Brain microvascular endothelial cell (primary cell): ENCODE data around the gene ITGA2.

ENCODE experiments used
- DNase-seq: peaks from one replicate; pipeline ENCODE4 v3.0.0-alpha.2; 2020
- H3K27ac ChIP-seq: fragments of 250-450 bp; sonication (Bioruptor Pico); 2 replicates; pipeline ENCODE4 v1.5.1; 2020; ENCODE audit warnings: mild to moderate bottlenecking, moderate library complexity
- H3K27me3 ChIP-seq: fragments of 250-450 bp; sonication (Bioruptor Pico); replicated peaks from 2 replicates; pipeline ENCODE4 v1.5.1; 2020; ENCODE audit warnings: mild to moderate bottlenecking
- H3K36me3 ChIP-seq: fragments of 250-450 bp; sonication (Bioruptor Pico); replicated peaks from 2 replicates; pipeline ENCODE4 v1.5.1; 2020; ENCODE audit warnings: mild to moderate bottlenecking
- H3K4me3 ChIP-seq: 2 replicates; pipeline ENCODE4 v1.5.1; 2011; ENCODE audit warnings: low read depth, mild to moderate bottlenecking, control low read depth, low read length, moderate library complexity
- in situ Hi-C: cut with HindIII; loops from 2 replicates; pipeline ENCODE4 v1.10.0; 2017; ENCODE audit warnings: low sequenced_read_pairs, low pct_ligation_motif_present
- TF ChIP-seq, protein P1 (sequence below): IDR thresholded peaks from 2 replicates; pipeline ENCODE4 v1.5.1; 2011; ENCODE audit warnings: low read depth, mild to moderate bottlenecking, moderate library complexity, low read length, control low read depth, inconsistent platforms; ENCODE audit errors: missing control alignments

Gene ITGA2

DNA sequence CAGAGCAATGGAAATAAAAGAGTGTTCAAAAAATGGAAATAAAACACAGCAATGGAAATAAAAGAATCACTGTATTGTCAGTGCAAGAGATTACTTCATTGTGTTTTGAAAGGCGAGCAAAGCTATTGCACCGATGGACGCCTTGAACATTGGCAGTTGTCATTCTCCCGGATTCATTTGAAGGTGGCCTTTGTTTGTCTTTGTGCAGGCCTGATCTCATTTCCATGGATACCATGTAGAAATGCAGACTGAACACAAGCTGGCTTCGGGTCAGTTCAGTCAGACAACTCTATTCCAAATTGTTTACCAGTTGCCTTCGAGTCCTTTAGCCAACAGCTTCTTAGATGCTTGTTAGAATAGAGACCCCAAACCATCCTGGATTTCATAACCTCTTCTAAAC is 8.3 kb downstream of the ITGA2 start:
- H3K27me3 ChIP-seq, result no peaks in the 10 kb centered on the region
- peaks cover 12% of the 10 kb centered on the region for H3K36me3 ChIP-seq
- H3K27ac ChIP-seq, result no peak overlapping the region
- TF ChIP-seq, protein P1, sequence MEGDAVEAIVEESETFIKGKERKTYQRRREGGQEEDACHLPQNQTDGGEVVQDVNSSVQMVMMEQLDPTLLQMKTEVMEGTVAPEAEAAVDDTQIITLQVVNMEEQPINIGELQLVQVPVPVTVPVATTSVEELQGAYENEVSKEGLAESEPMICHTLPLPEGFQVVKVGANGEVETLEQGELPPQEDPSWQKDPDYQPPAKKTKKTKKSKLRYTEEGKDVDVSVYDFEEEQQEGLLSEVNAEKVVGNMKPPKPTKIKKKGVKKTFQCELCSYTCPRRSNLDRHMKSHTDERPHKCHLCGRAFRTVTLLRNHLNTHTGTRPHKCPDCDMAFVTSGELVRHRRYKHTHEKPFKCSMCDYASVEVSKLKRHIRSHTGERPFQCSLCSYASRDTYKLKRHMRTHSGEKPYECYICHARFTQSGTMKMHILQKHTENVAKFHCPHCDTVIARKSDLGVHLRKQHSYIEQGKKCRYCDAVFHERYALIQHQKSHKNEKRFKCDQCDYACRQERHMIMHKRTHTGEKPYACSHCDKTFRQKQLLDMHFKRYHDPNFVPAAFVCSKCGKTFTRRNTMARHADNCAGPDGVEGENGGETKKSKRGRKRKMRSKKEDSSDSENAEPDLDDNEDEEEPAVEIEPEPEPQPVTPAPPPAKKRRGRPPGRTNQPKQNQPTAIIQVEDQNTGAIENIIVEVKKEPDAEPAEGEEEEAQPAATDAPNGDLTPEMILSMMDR, result no peak
- no peak overlapping the region for H3K4me3 ChIP-seq
- DNase-seq, result no peak
- in situ Hi-C loops, result no loop called here

DNA sequence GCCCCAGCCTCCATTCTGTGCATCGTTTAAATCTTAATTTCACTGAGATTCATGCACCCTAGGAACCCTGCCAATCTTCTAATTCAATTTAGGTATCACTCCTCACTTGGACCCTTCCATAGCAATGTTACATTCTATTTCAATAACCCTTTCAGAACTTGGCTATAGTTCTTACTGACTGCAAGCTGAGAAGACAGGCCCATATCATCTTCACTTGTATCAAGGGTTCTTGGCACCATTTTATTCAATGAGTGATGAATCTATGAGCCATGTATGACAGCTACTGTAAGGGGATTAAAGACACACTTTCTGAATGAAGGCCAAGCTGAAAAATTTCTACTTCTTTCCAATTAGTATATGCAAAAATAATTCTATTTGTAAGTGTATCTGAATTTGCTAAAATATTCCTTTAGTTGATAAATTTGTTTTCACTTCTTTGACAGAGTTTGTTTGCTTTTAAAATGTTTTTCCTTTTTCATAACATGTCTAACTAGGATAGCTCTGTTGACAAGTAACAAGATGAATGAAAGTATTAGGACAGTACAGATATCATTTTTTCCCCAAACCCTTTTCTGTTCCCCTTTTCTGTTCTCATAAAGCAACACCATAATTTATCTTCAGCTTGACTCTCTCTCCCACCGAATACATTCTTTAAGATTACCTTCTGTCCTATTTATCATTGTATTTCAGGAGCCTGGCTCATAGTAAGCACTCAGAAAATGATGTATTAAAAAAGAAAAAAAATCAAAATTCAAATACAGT is 9.6 kb downstream of the ITGA2 start:
- Histone ChIP-seq H3K27me3 (no peaks in the 10 kb centered on the region), H3K36me3 (peaks cover 7% of the 10 kb centered on the region), H3K4me3 (no peak overlapping the region), H3K27ac (no peak overlapping the region)
- DNase-seq, result no peak
- TF ChIP-seq, protein P1, result no peak
- in situ Hi-C loops, result no loop called here

DNA sequence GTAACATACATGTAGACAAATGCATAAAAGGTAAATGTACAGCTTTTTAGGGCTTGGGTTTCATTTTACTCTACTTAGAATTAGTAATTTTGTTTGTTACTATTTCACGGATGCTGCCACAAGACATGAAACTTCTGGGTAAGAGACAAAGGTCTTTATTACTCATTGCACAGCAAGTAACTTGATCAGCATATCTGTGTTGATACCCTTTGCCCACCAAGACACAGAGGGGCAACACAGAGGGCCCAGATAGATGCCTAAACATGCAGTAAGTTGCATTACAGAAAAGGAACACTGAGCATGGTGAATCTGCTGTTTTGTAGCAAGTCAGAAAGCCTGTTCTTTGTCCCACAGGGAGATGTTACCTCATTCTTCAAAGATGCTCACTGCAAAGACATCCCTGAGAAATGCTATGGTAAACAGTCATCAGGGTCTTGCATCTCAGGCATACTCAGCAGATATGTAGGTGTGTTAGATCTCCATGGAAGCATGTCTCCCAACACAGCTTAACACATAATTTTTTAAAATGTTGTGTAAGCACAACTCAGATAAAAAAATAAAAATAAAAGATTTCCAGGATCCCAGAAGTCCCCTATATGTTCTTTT is 10.3 kb downstream of the ITGA2 start:
- in situ Hi-C loops, result no loop called here
- H3K27ac ChIP-seq, result peak overlapping the region; percentile 2
- H3K4me3 ChIP-seq, result no peak overlapping the region
- TF ChIP-seq, protein P1, result no peak
- DNase-seq, result peak; percentile 57
- H3K27me3 ChIP-seq, result no peaks in the 10 kb centered on the region
- H3K36me3 ChIP-seq, result peaks cover 7% of the 10 kb centered on the region

DNA sequence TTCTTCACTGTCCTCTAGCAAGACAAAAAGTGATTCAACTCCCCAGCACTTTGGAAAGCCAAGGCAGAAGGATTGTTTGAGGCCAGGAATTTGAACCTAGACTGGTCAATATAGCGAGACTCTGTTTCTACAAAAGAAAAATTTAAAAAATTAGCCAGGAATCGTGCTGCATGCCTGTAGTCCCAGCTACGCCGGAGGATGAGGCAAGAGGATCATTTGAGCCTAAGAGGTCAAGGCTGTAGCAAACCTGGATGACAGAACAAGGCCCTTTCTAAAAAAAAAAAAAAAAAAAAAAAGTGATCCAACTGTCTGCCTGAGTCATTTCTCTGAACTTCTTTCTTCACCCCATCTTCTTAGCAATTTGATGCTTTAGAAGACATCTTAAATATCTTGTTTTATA is 12.4 kb downstream of the ITGA2 start:
- Histone ChIP-seq H3K27ac (no peak overlapping the region), H3K27me3 (no peaks in the 10 kb centered on the region), H3K36me3 (peaks cover 3% of the 10 kb centered on the region), H3K4me3 (no peak overlapping the region)
- in situ Hi-C loops, result no loop called here
- TF ChIP-seq, protein P1, result no peak
- no peak for DNase-seq

DNA sequence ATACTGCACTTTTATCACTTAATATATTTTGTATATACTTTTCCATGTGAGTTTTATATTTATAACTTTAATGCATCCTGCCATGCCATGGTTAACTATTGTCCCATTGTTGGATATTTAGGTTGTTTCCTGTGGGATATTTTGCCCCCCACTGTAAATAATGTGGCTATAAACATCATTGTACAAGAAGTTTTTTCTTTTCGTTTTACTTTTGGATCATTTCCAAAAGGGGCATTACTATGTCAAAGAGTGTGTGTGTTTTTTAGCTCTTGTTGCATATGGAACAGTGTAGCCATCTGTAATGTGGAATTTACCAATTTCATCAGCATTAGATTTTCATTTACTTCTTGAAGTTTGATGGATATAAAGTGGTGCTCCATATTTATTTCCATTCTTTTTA is 13.3 kb downstream of the ITGA2 start:
- TF ChIP-seq, protein P1, result no peak

More for the DNA sequence above, 13.3 kb downstream of the ITGA2 start:
- Histone ChIP-seq H3K27ac (no peak overlapping the region), H3K27me3 (no peaks in the 10 kb centered on the region), H3K4me3 (no peak overlapping the region), H3K36me3 (peaks cover 3% of the 10 kb centered on the region)
- no peak for DNase-seq
- in situ Hi-C loops, result no loop called here
